HUES64 (cell line): Measurements from ENCODE around the gene HRH2.
"Not testable (repeated sequence)": the region's sequence is repeated elsewhere in the genome, so short reads cannot be mapped to it uniquely, and the experiment has no call there.

Experiments used
- H3K27ac ChIP-seq: 2 replicates; pipeline ENCODE4 v1.7.0; 2013; ENCODE audit warnings: low read depth, low read length, inconsistent platforms
- H3K27me3 ChIP-seq: 2 replicates; pipeline ENCODE4 v1.6.1; 2013; ENCODE audit warnings: mild to moderate bottlenecking, low read length; ENCODE audit not compliant: insufficient read depth
- H3K36me3 ChIP-seq: 2 replicates; pipeline ENCODE4 v1.6.1; 2013; ENCODE audit warnings: mild to moderate bottlenecking, low read length; ENCODE audit not compliant: insufficient read depth
- H3K4me1 ChIP-seq: 2 replicates; pipeline ENCODE4 v1.6.1; 2013; ENCODE audit warnings: mild to moderate bottlenecking, low read length, moderate library complexity; ENCODE audit not compliant: insufficient read depth
- H3K4me3 ChIP-seq: 2 replicates; pipeline ENCODE4 v1.5.1; 2013; ENCODE audit warnings: mild to moderate bottlenecking, low read length, moderate library complexity
- H3K9ac ChIP-seq: 2 replicates; pipeline ENCODE4 v1.6.1; 2013; ENCODE audit warnings: mild to moderate bottlenecking, low read depth, low read length
- H3K9me3 ChIP-seq: 2 replicates; pipeline ENCODE4 v1.6.1; 2013; ENCODE audit warnings: low read depth, low read length; ENCODE audit not compliant: insufficient read depth
- WGBS: fragments of 150-250, 120-280 bp; methylation state at CpG from one replicate; pipeline ENCODE4 v1.1.7; 2013; ENCODE audit warnings: missing lambda C conversion rate; 5-methylcytosine and 5-hydroxymethylcytosine counted together

HRH2 gene

GRCh38 chr5:175759991-175760390 lies 102.1 kb downstream of the HRH2 start:
- not testable (repeated sequence) for H3K9me3 ChIP-seq, H3K27ac ChIP-seq, H3K4me3 ChIP-seq, H3K4me1 ChIP-seq, H3K27me3 ChIP-seq, H3K9ac ChIP-seq, H3K36me3 ChIP-seq
- 89% methylated on average over 1 of the region's 1 CpG for WGBS
